AG09309 (cell line): ENCODE data around the gene SEMA3G.

Experiments used
- DNase-seq: peaks from one replicate; pipeline ENCODE4 v3.0.0-alpha.2; 2010; ENCODE audit warnings: low read depth
- H3K4me3 ChIP-seq: 2 replicates; pipeline ENCODE4 v1.5.1; 2011; ENCODE audit warnings: mild to moderate bottlenecking, low read depth, low read length, moderate library complexity; ENCODE audit not compliant: control insufficient read depth
- TF ChIP-seq, protein P1 (sequence below): IDR thresholded peaks from 2 replicates; pipeline ENCODE4 v1.5.1; 2011; ENCODE audit warnings: mild to moderate bottlenecking, low read depth, low read length, inconsistent platforms; ENCODE audit not compliant: insufficient read depth, control insufficient read depth; ENCODE audit errors: missing control alignments

The SEMA3G gene

GRCh38 chr3:52393131-52393807, 51.6 kb downstream of the SEMA3G start:
- no peak overlapping the region for H3K4me3 ChIP-seq
- TF ChIP-seq, protein P1, sequence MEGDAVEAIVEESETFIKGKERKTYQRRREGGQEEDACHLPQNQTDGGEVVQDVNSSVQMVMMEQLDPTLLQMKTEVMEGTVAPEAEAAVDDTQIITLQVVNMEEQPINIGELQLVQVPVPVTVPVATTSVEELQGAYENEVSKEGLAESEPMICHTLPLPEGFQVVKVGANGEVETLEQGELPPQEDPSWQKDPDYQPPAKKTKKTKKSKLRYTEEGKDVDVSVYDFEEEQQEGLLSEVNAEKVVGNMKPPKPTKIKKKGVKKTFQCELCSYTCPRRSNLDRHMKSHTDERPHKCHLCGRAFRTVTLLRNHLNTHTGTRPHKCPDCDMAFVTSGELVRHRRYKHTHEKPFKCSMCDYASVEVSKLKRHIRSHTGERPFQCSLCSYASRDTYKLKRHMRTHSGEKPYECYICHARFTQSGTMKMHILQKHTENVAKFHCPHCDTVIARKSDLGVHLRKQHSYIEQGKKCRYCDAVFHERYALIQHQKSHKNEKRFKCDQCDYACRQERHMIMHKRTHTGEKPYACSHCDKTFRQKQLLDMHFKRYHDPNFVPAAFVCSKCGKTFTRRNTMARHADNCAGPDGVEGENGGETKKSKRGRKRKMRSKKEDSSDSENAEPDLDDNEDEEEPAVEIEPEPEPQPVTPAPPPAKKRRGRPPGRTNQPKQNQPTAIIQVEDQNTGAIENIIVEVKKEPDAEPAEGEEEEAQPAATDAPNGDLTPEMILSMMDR: no peak
- no peak for DNase-seq

- TF ChIP-seq, protein P1: no peak
- no peak for DNase-seq
- no peak overlapping the region for H3K4me3 ChIP-seq
Measured at GRCh38 chr3:52392216-52392930, 52.5 kb downstream of the SEMA3G start.

- no peak overlapping the region for H3K4me3 ChIP-seq
- TF ChIP-seq, protein P1: no peak
- DNase-seq: no peak
Measured at GRCh38 chr3:52391096-52391495, 53.8 kb downstream of the SEMA3G start.

DNA sequence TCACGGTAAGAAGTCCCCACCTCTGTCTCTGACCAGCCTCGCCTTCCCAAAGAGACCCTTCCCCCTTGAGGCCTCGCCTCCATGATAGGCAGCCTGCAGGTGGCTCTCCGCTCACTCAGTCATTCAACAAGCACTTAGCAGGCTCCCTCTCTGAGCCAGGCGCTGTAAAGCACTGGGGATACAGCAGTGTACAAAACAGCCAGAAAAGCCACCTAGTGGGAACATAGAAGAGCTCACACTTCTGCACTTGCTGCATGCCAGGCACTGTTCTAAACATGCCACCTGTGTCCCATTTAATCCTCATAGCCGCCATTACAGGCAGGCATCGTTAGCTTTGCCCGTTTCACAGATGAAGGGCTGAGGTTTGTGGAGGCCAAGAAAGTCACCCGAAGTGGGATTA, 56.0 kb downstream of the SEMA3G start:
- H3K4me3 ChIP-seq: no peak overlapping the region
- no peak for DNase-seq
- TF ChIP-seq, protein P1: peak; percentile 12

DNA sequence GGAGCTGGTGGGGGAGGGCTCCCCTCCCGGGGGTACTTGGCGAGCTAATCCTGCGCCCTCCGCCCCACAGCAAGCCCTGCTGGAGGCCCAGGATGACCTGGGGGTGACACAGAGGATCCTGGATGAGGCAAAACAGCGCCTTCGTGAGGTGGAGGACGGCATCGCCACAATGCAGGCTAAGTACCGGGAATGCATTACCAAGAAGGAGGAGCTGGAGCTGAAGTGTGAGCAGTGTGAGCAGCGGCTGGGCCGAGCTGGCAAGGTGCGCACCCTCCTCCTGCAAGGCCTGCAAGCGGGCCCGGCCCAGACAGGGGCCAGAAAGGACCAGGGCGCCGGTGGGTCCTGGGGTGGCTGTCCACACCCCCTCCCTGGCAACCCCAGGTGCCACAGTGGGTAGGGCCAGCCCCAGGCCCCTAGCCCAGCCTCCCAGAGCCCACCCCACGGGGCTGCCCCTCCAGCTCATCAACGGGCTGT, 56.5 kb downstream of the SEMA3G start:
- DNase-seq: no peak
- TF ChIP-seq, protein P1: no peak
- no peak overlapping the region for H3K4me3 ChIP-seq

- TF ChIP-seq, protein P1: no peak
- no peak overlapping the region for H3K4me3 ChIP-seq
- no peak for DNase-seq
Measured at GRCh38 chr3:52387481-52387880, 57.4 kb downstream of the SEMA3G start.
